Loucy (cell line): ENCODE data around the gene C19orf85.

Source experiments
- H2AFZ ChIP-seq: fragments of 200-600 bp; sonication (generic); 2 replicates; pipeline ENCODE4 v1.6.0; 2016; ENCODE audit warnings: antibody characterized with exemption, mild to moderate bottlenecking, low read length, moderate library complexity
- H3F3A ChIP-seq: fragments of 200-600 bp; 2 replicates; pipeline ENCODE4 v1.6.0; 2016; ENCODE audit warnings: antibody characterized with exemption, low read depth, mild to moderate bottlenecking
- H3K27me3 ChIP-seq: fragments of 200-600 bp; sonication (generic); 2 replicates; pipeline ENCODE4 v1.6.1; 2014; ENCODE audit warnings: low read length, mild to moderate bottlenecking; ENCODE audit not compliant: insufficient read depth, poor library complexity, severe bottlenecking
- H3K36me3 ChIP-seq: fragments of 200-600 bp; sonication (generic); 2 replicates; pipeline ENCODE4 v1.6.1; 2016; ENCODE audit warnings: low read length; ENCODE audit not compliant: insufficient read depth
- H3K4me1 ChIP-seq: fragments of 200-600 bp; sonication (generic); 2 replicates; pipeline ENCODE4 v1.5.1; 2014; ENCODE audit warnings: low read length, mild to moderate bottlenecking; ENCODE audit not compliant: insufficient read depth, poor library complexity, severe bottlenecking
- H3K4me2 ChIP-seq: fragments of 200-600 bp; sonication (generic); 2 replicates; pipeline ENCODE4 v1.6.0; 2014; ENCODE audit warnings: antibody characterized with exemption, low read length, low read depth, mild to moderate bottlenecking; ENCODE audit not compliant: poor library complexity, severe bottlenecking
- H3K4me3 ChIP-seq: fragments of 200-600 bp; sonication (generic); 2 replicates; pipeline ENCODE4 v1.5.1; 2014; ENCODE audit warnings: low read length, mild to moderate bottlenecking, mixed read lengths; ENCODE audit not compliant: poor library complexity, severe bottlenecking
- H3K79me2 ChIP-seq: fragments of 200-600 bp; sonication (generic); 2 replicates; pipeline ENCODE4 v1.6.1; 2014; ENCODE audit warnings: low read length; ENCODE audit not compliant: insufficient read depth
- H3K9ac ChIP-seq: fragments of 200-600 bp; sonication (generic); 2 replicates; pipeline ENCODE4 v1.6.0; 2014; ENCODE audit warnings: mild to moderate bottlenecking, low read depth, low read length, moderate library complexity; ENCODE audit not compliant: poor library complexity, severe bottlenecking
- H3K9me2 ChIP-seq: fragments of 200-600 bp; sonication (generic); replicated peaks from 2 replicates; pipeline ENCODE4 v1.6.1; 2016; ENCODE audit warnings: low read depth, low read length, mixed read lengths
- H3K9me3 ChIP-seq: fragments of 200-600 bp; sonication (generic); 2 replicates; pipeline ENCODE4 v1.6.1; 2014; ENCODE audit warnings: mild to moderate bottlenecking, antibody characterized with exemption, low read length, low read depth; ENCODE audit not compliant: insufficient read depth
- H4K20me1 ChIP-seq: fragments of 200-600 bp; sonication (generic); 2 replicates; pipeline ENCODE4 v1.6.0; 2014; ENCODE audit warnings: antibody characterized with exemption, low read length, mild to moderate bottlenecking; ENCODE audit not compliant: insufficient read depth, poor library complexity, severe bottlenecking
- CTCF ChIP-seq: fragments of 200-600 bp; sonication (generic); conservative IDR thresholded peaks from 2 replicates; pipeline ENCODE4 v1.5.1; 2014; ENCODE audit warnings: mild to moderate bottlenecking, antibody characterized with exemption, low read length
- EZH2phosphoT487 ChIP-seq: fragments of 200-600 bp; IDR thresholded peaks from 2 replicates; pipeline ENCODE4 v1.6.1; 2018; ENCODE audit warnings: antibody characterized with exemption, mild to moderate bottlenecking, moderate library complexity, borderline replicate concordance

C19orf85 gene

GRCh38 chr19:55419624-55420236, 44.8 kb downstream of the C19orf85 start:
- no peaks in the 10 kb centered on the region for H3K9me2 ChIP-seq
- no peaks in the 10 kb centered on the region for H3K9me3 ChIP-seq
- no peak overlapping the region for H2AFZ ChIP-seq
- H3K4me1 ChIP-seq: peaks cover 19% of the 10 kb centered on the region
- H3F3A ChIP-seq: peaks cover 4% of the 10 kb centered on the region
- no peaks in the 10 kb centered on the region for H4K20me1 ChIP-seq
- no peak overlapping the region for H3K4me2 ChIP-seq
- H3K79me2 ChIP-seq: no peaks in the 10 kb centered on the region
- no peak overlapping the region for H3K4me3 ChIP-seq
- no peak overlapping the region for H3K9ac ChIP-seq
- H3K27me3 ChIP-seq: no peaks in the 10 kb centered on the region
- no peaks in the 10 kb centered on the region for H3K36me3 ChIP-seq
- TF ChIP-seq EZH2phosphoT487 (no peak), CTCF (no peak)

- H4K20me1 ChIP-seq: no peaks in the 10 kb centered on the region
- no peaks in the 10 kb centered on the region for H3K9me3 ChIP-seq
- no peaks in the 10 kb centered on the region for H3K36me3 ChIP-seq
- no peaks in the 10 kb centered on the region for H3K79me2 ChIP-seq
- no peak overlapping the region for H3K4me3 ChIP-seq
- no peak overlapping the region for H2AFZ ChIP-seq
- no peaks in the 10 kb centered on the region for H3K9me2 ChIP-seq
- no peaks in the 10 kb centered on the region for H3K27me3 ChIP-seq
- no peak overlapping the region for H3K4me2 ChIP-seq
- peaks cover 19% of the 10 kb centered on the region for H3K4me1 ChIP-seq
- no peak overlapping the region for H3K9ac ChIP-seq
- peaks cover 4% of the 10 kb centered on the region for H3F3A ChIP-seq
- TF ChIP-seq EZH2phosphoT487 (no peak), CTCF (no peak)
Observed at GRCh38 chr19:55419103-55419502, 45.4 kb downstream of the C19orf85 start.

GRCh38 chr19:55418185-55418584, 46.4 kb downstream of the C19orf85 start:
- Histone ChIP-seq H3K4me1 (peaks cover 19% of the 10 kb centered on the region), H2AFZ (no peak overlapping the region), H3K4me3 (no peak overlapping the region), H4K20me1 (no peaks in the 10 kb centered on the region), H3F3A (peaks cover 4% of the 10 kb centered on the region), H3K9me2 (no peaks in the 10 kb centered on the region), H3K79me2 (no peaks in the 10 kb centered on the region), H3K36me3 (no peaks in the 10 kb centered on the region), H3K9me3 (no peaks in the 10 kb centered on the region), H3K4me2 (no peak overlapping the region), H3K9ac (no peak overlapping the region), H3K27me3 (no peaks in the 10 kb centered on the region)
- TF ChIP-seq EZH2phosphoT487 (no peak), CTCF (peak; percentile 84)
